ENCODE data around the gene NPM1.
"Not testable (repeated sequence)": the region's sequence is repeated elsewhere in the genome, so short reads cannot be mapped to it uniquely, and the experiment has no call there.

NPM1 gene

DNA sequence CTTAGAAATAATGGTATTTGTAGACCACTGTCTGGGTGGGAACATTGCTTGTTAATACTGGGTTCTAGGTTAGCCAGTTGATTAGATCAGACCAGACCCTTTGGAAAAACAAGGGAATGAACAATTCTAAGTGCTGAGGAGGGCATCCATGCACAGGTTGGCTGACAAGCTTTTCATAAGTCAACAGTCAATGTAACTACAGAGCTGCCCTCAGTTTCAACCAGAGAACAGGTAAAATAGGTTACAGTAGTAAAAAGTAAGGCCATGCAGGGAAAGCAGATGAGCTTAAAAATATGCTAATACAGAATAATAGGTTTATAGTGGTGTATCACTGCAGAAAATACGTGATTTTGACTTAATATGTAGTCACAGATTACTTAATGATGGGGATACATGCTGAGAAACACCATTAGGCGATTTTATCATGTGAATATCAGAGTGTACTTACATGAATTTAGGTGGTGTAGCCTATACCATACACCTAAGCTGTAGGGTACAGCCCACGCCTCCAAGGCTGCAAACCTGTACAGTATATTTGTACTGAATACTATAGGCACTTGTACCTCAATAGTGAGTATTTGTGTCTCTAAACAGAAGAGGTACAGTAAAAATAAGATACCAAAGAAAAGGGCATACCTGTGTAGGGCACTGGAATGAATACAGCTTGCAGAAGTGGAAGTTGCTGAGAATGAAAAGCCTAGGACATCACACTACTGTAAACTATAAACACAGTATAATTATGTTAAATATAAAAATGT lies 25.7 kb downstream of the NPM1 start:
- no peak for DNase-seq

DNA sequence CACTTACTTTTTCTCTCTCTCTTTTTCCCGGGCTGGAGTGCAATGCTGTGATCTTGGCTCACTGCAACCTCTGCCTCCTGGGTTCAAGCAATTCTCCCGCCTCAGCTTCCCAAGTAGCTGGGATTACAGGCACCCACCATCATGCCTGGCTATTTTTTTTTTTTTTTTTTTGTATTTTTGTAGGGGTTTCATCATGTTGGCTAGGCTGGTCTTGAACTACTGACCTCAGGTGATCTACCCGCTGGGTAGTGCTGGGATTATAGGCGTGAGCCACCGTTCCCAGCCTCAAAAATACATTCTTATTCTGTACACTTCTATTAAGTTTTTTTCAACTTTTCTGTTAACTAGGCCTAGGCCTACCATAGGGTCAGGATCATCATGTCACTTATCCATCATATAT lies 26.3 kb downstream of the NPM1 start:
- DNase-seq, result not testable (repeated sequence)

- no peak for DNase-seq
Measured at GRCh38 chr5:171415115-171415730, 27.6 kb downstream of the NPM1 start.

GRCh38 chr5:171416160-171417049 lies 28.8 kb downstream of the NPM1 start:
- no peak for DNase-seq

DNA sequence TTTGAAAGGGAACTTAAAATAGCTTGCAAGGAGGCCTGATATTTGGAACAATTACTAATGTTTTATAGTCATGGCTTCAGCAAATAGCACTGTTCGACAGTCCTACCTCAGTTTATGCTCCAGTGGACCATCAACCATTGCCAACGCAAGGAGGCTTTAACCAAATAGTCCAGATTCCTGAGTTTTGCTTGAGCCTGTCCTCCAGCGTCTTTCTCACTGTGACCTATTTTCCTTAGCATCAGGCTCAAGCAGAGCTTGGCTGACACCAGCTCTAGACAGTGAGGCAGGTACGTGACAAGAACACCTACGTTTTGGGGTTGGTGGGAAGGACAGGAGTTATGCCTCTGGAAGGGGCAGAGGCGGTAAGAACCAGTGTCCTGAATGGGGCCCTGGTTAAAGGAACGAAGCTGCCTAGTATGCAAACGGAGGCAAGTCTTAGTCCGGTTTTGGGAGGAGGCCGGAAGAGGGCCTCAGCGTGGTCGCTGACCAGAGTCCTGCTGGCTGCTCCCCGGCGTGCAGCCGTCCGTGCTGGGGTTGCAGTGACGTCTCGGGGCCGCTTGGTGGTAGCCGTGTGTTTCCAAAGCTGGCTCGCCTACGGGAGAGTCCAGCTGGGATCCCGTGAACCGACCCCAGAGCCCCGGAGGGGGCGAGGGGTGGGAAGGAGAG lies 30.8 kb downstream of the NPM1 start:
- no peak for DNase-seq

GRCh38 chr5:171418982-171419687 lies 31.5 kb downstream of the NPM1 start, which contains the start of gene FGF18:
Gene FGF18 (plus strand): TSS chr5:171419647. CDS start chr5:171420200, 553 bp downstream.
- no peak for DNase-seq

GRCh38 chr5:171419688-171420430 lies 32.2 kb downstream of the NPM1 start:
- no peak for DNase-seq

DNA sequence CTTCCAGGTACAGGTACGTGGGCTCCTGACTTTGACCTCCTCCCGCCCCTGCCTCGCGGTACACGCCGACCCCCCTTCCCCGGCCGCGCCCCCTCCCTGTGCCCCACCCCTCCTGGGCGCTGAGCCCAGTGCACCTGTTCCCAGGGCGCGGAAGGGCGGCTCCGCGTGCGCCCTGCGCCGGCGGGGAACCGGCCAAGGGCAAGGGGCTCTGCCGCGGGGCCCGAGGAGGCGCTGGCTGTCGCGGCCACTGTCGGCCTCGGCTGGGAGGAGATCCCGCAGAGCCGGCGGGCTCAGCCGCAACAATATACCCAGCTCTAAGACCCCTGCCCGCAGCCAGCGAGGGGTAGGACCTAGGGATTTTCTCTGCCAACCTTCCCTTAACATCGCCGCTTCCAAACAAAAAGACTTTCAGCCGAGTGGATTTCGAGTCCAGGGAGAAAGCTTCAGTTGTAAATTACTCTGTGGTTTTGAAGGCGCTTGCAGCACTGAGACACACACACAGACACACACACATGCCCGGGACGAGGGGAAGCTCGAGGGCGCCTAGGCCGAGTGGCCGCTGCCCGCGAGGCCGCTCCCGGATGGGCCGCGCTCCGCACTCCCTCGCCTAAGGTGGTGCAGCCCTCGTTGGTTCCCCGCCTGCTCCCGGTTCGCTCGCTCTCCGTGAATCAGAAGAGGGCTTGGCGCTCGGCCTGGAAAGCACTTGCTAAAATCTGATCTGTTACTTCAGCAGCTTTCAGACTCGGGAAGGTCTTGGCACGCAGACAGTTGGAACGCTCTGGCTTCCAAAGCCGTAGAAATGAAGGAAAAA lies 33.0 kb downstream of the NPM1 start:
- no peak for DNase-seq

- DNase-seq, result no peak
Measured at GRCh38 chr5:171421331-171422262, 33.9 kb downstream of the NPM1 start.

DNA sequence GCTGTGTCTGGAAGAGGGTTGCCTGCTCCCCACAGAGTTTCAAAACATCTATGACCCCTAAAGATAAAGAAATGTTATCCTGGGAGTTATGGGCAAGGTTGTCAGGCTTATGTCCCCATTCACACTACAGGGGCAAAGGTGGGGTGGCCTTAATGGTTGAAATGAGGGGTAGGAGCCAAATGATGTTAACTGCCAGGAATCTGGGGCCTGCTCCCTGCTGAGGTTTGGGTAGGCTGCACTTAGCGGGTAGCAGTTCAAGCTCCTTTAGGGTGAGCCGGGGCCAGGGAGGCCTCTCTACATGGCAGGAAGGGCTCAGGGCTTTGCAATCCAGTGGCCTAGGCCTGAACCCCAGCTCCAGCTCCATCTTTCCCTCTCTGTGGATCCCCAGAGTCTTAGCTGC lies 34.8 kb downstream of the NPM1 start:
- no peak for DNase-seq

DNA sequence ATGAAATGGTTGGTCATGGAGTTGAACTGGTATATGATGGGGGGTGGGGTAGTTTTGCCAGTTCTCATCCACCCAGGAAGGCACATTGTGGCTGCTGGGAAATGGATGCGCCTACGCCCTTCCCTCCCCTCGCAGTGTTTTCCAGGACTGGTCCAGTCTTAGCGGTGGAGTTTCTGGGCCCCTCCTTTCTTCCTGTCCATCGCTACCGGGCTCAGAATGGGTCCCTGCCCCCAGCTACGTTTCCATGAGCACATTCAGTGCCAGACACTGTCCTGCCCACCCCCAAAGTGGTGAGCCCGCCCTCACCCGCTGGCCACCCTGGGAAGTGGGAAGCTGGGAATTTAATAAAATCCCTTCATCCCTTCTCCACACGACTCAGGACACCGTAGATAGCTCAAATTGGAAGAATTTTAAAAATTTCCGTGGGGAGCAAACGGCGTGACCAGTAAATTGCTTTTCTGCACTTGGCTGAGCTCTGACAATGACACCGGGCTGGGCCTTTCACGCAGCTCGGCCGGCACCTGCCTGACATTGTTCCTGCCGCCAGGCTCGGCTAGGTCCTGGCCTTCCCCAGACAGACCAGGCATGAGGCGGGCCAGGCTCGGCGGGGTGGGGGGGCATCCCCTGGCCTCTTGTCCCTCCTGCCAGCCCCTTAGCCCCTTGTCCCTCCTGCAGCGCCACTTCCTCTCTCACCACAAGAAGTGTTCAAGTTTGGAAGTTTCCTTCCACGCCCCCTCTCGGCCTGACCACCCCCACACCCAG lies 35.4 kb downstream of the NPM1 start:
- no peak for DNase-seq

GRCh38 chr5:171424726-171425125 lies 37.1 kb downstream of the NPM1 start:
- DNase-seq, result no peak

- DNase-seq, result no peak
Measured at GRCh38 chr5:171425596-171426244, 38.1 kb downstream of the NPM1 start.

DNA sequence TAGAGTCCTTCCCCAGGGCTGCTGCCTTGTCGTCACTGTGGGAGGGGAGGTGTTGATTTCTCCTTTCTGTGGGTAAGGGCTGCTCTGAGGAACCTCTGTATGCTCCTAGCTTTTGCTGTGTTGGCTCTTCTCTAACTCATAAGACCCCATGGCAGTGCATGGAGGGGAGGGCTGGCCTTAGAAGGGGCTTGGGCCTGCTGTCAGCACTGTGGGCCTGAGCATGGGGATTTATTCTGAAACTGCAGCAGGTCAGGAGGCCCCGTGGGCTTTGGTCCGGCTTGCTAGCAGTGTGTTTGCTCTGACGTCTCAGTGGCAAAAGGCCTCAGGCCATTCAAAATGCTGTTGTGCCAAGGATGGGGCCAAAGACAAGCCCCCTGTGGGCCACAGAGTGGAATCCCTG lies 38.6 kb downstream of the NPM1 start:
- DNase-seq, result no peak

- DNase-seq, result no peak
Measured at GRCh38 chr5:171426680-171427079, 39.0 kb downstream of the NPM1 start.

- DNase-seq, result no peak
Measured at GRCh38 chr5:171427318-171428167, 39.9 kb downstream of the NPM1 start.

- DNase-seq, result no peak
Measured at GRCh38 chr5:171428168-171428696, 40.6 kb downstream of the NPM1 start.
